CD8-positive, alpha-beta memory T cell (primary cell): ENCODE measurements around the gene ESPN. TPM values are rescaled to one million over a fixed set of nuclear protein-coding genes. Genes with fewer than 3 reads are reported as not detected.

Experiments
- CTCF ChIA-PET: fragments of 350-600 bp; sonication (Branson Sonifier 250); formaldehyde crosslinking; loops from one replicate; lab custom pipeline; 2021; ENCODE audit warnings: antibody characterized with exemption; lab: Charles Lee
- POLR2A ChIA-PET: fragments of 350-600 bp; sonication (Branson Sonifier 250); formaldehyde crosslinking; loops from one replicate; lab custom pipeline; 2021; ENCODE audit warnings: antibody characterized with exemption; lab: Charles Lee
- DNase-seq, 5 donors: peaks; one replicate each; pipeline versions ENCODE4 v3.0.0 to v3.0.0-alpha.2; 2020 to 2022; ENCODE audit warnings: mixed read lengths in 1 of 5
- H3K27ac ChIP-seq: one replicate; pipeline ENCODE4 v1.7.0; 2013; ENCODE audit warnings: low read depth, mild to moderate bottlenecking, low read length, moderate library complexity
- H3K27me3 ChIP-seq: 2 replicates; pipeline ENCODE4 v1.7.0; 2013; ENCODE audit warnings: low read length, mild to moderate bottlenecking; ENCODE audit not compliant: insufficient read depth, poor library complexity, severe bottlenecking
- H3K36me3 ChIP-seq: 2 replicates; pipeline ENCODE4 v1.7.0; 2013; ENCODE audit warnings: mild to moderate bottlenecking, low read length, moderate library complexity; ENCODE audit not compliant: insufficient read depth
- H3K4me1 ChIP-seq: 2 replicates; pipeline ENCODE4 v1.7.0; 2013; ENCODE audit warnings: mild to moderate bottlenecking, low read length, moderate library complexity; ENCODE audit not compliant: insufficient read depth
- H3K4me3 ChIP-seq: 2 replicates; pipeline ENCODE4 v1.7.0; 2013; ENCODE audit warnings: mild to moderate bottlenecking, low read length
- H3K9me3 ChIP-seq: 2 replicates; pipeline ENCODE4 v1.7.0; 2013; ENCODE audit warnings: mild to moderate bottlenecking, low read length
- H3K27ac Mint-ChIP-seq, 8 donors: one replicate each; pipeline ENCODE4 v1.8.0; 2020 to 2021; ENCODE audit warnings: mixed read lengths in 8 of 8, mild to moderate bottlenecking in 6 of 8, inconsistent platforms in 3 of 8, moderate library complexity in 3 of 8
- H3K27me3 Mint-ChIP-seq, 2 donors: one replicate each; pipeline ENCODE4 v1.8.0; 2020 to 2021; ENCODE audit warnings: mixed read lengths in 2 of 2, mild to moderate bottlenecking in 1 of 2, moderate library complexity in 1 of 2
- H3K36me3 Mint-ChIP-seq, 3 donors: one replicate each; pipeline ENCODE4 v1.8.0; 2020 to 2021; ENCODE audit warnings: mixed read lengths in 3 of 3, inconsistent platforms in 1 of 3, mild to moderate bottlenecking in 1 of 3
- H3K4me1 Mint-ChIP-seq, 3 donors: one replicate each; pipeline ENCODE4 v1.8.0; 2020 to 2021; ENCODE audit warnings: mixed read lengths in 3 of 3, inconsistent platforms in 1 of 3, mild to moderate bottlenecking in 1 of 3
- H3K4me3 Mint-ChIP-seq, 7 donors: one replicate each; pipeline ENCODE4 v1.8.0; 2020 to 2021; ENCODE audit warnings: mixed read lengths in 7 of 7, mild to moderate bottlenecking in 6 of 7, moderate library complexity in 4 of 7, inconsistent platforms in 2 of 7
- H3K9me3 Mint-ChIP-seq, 5 donors: one replicate each; pipeline ENCODE4 v1.8.0; 2020 to 2022; ENCODE audit warnings: mixed read lengths in 5 of 5, mild to moderate bottlenecking in 3 of 5, moderate library complexity in 2 of 5, inconsistent platforms in 1 of 5
- polyA plus RNA-seq: library from polyadenylated mRNA; unstranded; fragments of 300-500 nt; fragmentation: Illumina TruSeq; gene quantifications from one replicate; pipeline ENCODE4 v1.2.3, GENCODE V29; 2021
- total RNA-seq, 2 experiments: library from RNA; stranded (reverse); gene quantifications; one replicate each; pipeline ENCODE4 v1.2.3, GENCODE V29; 2021

Gene ESPN
- total and polyA plus RNA-seq, 3 experiments from 2014 or later = 0.28 to 0.60 (median 0.48) TPM

DNA sequence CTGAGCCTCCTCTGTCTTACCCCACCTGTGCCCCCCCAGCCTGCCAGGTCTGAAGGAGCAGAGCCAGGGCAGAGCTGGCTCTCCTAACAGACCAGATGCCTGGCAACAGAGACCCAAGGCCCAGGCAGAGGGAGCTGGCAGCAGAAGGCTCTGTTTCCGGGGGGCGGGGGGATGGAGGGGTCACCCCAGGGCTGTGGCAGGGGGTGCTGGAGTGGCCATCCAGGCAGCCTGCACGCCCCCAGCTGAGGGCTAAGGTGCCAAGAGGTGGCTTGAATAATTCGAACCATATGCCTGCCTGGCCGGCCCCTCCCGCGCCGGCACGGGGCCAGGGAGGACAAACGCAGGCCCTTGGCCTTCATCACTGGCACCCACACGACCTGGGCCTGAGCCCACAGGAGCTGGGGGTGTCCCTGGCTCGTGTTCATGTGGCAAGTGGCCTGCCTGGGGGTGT is 82.9 kb downstream of the ESPN start:
- no peaks in the 10 kb centered on the region for H3K4me1 Mint-ChIP-seq
- no peaks in the 10 kb centered on the region for H3K9me3 Mint-ChIP-seq
- peak in 1 of 5 donors; percentile 46 for DNase-seq
- CTCF ChIA-PET = no interaction called here
- no peak overlapping the region for H3K4me3 Mint-ChIP-seq
- POLR2A ChIA-PET = no interaction called here
- Histone ChIP-seq H3K4me1 (no peaks in the 10 kb centered on the region), H3K4me3 (no peak overlapping the region), H3K36me3 (no peaks in the 10 kb centered on the region), H3K9me3 (no peaks in the 10 kb centered on the region), H3K27ac (no peak overlapping the region), H3K27me3 (peaks cover 5% of the 10 kb centered on the region)
- H3K27me3 Mint-ChIP-seq = peaks cover 2 to 6% of the 10 kb centered on the region in 2 donors
- H3K27ac Mint-ChIP-seq = no peak overlapping the region
- no peaks in the 10 kb centered on the region for H3K36me3 Mint-ChIP-seq

DNA sequence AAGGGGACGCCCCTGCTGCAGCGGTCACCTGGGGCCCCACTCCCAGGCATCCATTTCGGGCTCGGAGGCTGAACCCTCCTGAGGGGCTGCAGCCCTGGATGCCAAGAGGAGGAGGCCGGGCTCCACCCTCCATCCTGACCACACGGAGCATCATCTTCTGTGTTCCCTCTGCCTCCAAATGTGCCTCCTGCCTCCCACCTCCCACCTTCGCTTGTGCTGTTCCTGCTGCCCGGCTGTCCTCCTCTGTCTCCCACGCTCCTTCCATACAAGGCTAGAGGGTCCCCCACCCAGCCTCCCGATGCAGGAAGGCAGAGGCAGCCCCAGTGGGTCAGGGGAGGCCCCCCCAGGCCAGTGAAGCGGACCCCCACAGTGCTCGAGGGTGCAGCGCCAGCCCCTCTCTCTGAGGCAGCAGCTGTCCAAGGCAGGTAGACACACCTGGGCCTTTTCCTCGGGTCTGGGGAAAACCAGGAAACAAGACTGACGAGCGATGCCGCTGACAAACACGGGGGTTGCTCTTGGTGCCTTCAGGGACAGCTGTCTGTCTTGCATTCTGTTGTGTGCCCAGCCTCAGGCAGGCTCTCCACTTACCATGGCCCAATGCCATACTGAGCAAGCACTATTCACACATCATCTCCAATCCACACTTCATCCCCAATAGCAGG is 83.7 kb downstream of the ESPN start:
- H3K27ac ChIP-seq = no peak overlapping the region
- H3K36me3 ChIP-seq = no peaks in the 10 kb centered on the region
- Mint-ChIP-seq H3K27ac (peak overlapping the region in 1 of 8 donors; percentile 73), H3K27me3 (peaks cover 2 to 6% of the 10 kb centered on the region in 2 donors), H3K4me3 (no peak overlapping the region), H3K36me3 (no peaks in the 10 kb centered on the region), H3K9me3 (no peaks in the 10 kb centered on the region), H3K4me1 (no peaks in the 10 kb centered on the region)
- peak in 1 of 5 donors; percentile 33 for DNase-seq
- no peaks in the 10 kb centered on the region for H3K9me3 ChIP-seq
- H3K4me3 ChIP-seq = no peak overlapping the region
- ChIA-PET CTCF (interaction anchor here (0.9 kb wide), 1 partner anchor 19 kb away, joined by 3 read pairs; no protein-coding TSS in a partner anchor), POLR2A (no interaction called here)
- H3K4me1 ChIP-seq = no peaks in the 10 kb centered on the region
- peaks cover 5% of the 10 kb centered on the region for H3K27me3 ChIP-seq

DNA sequence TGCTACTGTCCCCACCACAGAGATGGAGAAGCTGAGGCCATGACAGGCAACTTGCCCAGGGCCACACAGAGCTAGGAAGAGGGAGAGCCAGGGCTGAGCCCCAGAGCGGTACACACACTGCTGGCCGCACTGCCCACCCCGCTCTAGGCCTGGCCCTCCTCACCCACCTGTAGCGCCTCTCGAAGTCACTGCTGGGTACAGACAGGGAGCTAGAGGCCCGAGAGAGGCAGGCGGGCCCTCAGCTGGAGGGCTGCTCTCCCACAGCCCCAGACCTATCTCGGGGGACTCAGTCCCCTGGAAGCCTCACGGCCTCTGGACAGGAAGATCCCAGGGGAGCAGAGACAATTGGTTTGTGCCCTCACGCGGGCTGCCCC is 84.2 kb downstream of the ESPN start:
- Mint-ChIP-seq H3K4me3 (no peak overlapping the region), H3K9me3 (no peaks in the 10 kb centered on the region), H3K4me1 (no peaks in the 10 kb centered on the region), H3K27ac (peak overlapping the region in 1 of 8 donors; percentile 73), H3K36me3 (no peaks in the 10 kb centered on the region), H3K27me3 (peaks cover 2 to 6% of the 10 kb centered on the region in 2 donors)
- Histone ChIP-seq H3K9me3 (no peaks in the 10 kb centered on the region), H3K27me3 (peaks cover 5% of the 10 kb centered on the region), H3K4me3 (no peak overlapping the region), H3K27ac (no peak overlapping the region), H3K36me3 (no peaks in the 10 kb centered on the region), H3K4me1 (no peaks in the 10 kb centered on the region)
- POLR2A ChIA-PET = no interaction called here
- DNase-seq = peak in 1 of 5 donors; percentile 39
- CTCF ChIA-PET = interaction anchor here (0.8 to 0.9 kb wide), 2 partner anchors 18 to 20 kb away, joined by 3 read pairs; no protein-coding TSS in a partner anchor

DNA sequence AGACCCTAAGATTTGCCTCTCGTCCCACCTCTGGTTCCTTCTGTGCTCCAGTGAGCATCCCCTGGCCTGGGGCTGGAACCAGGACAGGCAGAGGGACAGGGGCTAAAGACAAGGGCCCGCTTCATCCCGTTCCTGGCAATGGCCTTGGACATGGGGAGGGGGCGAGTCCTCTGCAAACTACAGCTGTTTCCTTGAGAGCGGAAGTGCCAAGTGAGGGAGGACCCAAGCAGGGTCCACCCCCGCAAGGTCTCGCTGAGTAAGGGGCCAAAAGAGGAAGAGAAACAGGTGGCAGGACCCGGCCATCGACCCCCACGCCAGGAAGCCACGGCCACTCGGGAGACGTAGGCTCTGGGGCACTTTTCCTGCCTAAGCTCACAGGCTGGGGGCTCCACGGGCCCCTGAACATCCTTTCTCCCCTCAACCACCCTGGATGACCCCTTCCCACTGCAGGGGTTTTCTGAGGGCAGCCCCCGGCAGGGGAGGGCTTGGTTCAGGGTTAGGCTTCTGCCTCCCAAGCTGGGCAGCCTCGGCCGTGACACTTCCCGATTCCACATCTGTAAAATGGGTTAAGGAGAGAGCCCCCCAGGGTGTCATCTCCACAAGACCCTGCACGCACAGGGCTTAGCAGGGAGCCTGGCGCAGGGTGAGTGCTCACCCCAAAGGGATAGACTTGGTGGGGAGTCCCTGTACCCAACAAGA is 84.8 kb downstream of the ESPN start:
- Mint-ChIP-seq H3K4me3 (no peak overlapping the region), H3K27ac (no peak overlapping the region), H3K36me3 (no peaks in the 10 kb centered on the region), H3K9me3 (no peaks in the 10 kb centered on the region), H3K27me3 (peaks cover 2 to 6% of the 10 kb centered on the region in 2 donors), H3K4me1 (no peaks in the 10 kb centered on the region)
- Histone ChIP-seq H3K4me1 (no peaks in the 10 kb centered on the region), H3K27ac (no peak overlapping the region), H3K36me3 (no peaks in the 10 kb centered on the region), H3K9me3 (no peaks in the 10 kb centered on the region), H3K4me3 (no peak overlapping the region), H3K27me3 (peaks cover 5% of the 10 kb centered on the region)
- no peak for DNase-seq
- ChIA-PET POLR2A (no interaction called here), CTCF (interaction anchor here (0.8 to 0.9 kb wide), 2 partner anchors 19 to 20 kb away, joined by 3 read pairs; no protein-coding TSS in a partner anchor)

DNA sequence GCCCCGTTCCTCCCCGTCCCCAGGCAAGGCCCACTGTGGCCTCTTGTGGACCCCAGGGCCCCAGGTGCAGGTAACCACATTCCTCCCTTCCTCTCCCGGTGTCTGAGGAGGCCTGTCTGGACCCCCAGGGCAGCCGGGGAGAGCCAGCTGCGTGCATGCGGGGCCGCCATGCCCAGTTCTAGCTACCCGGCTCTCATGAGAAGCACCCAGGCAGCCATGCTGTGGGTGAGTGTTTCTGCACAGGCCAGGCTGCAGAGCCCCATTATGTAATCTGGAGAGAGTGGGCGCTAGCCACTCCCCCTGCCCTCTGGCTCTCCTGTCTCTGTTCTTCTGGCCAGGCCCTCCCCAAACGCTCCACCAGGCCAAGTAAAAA is 85.3 kb downstream of the ESPN start:
- H3K4me3 Mint-ChIP-seq = no peak overlapping the region
- H3K36me3 Mint-ChIP-seq = no peaks in the 10 kb centered on the region
- no peak overlapping the region for H3K4me3 ChIP-seq
- H3K27ac Mint-ChIP-seq = no peak overlapping the region
- peaks cover 5% of the 10 kb centered on the region for H3K27me3 ChIP-seq
- H3K27ac ChIP-seq = no peak overlapping the region
- no peaks in the 10 kb centered on the region for H3K4me1 ChIP-seq
- CTCF ChIA-PET = no interaction called here
- DNase-seq = no peak
- no peaks in the 10 kb centered on the region for H3K4me1 Mint-ChIP-seq
- POLR2A ChIA-PET = no interaction called here
- H3K9me3 ChIP-seq = no peaks in the 10 kb centered on the region
- H3K9me3 Mint-ChIP-seq = no peaks in the 10 kb centered on the region
- peaks cover 2 to 6% of the 10 kb centered on the region in 2 donors for H3K27me3 Mint-ChIP-seq
- H3K36me3 ChIP-seq = no peaks in the 10 kb centered on the region

DNA sequence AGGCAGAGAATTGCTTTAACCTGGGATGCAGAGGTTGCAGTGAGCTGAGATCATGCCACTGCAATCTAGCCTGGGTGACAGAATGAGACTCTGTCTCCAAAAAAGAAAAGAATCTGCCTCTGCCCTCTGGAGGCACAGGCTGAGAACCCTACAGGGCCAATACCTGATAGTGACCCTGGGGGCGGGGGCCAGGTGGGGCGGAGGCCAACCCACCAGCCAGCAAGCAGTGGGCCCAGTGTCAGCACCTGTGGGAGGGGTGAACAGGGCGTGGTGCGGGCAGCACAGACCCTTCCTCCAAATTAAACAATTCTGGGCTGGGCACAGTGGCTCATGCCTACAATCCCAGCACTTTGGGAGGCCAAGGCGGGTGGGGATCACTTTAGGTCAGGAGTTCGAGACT is 85.9 kb downstream of the ESPN start:
- H3K27ac ChIP-seq = no peak overlapping the region
- H3K4me3 ChIP-seq = no peak overlapping the region
- peaks cover 2 to 6% of the 10 kb centered on the region in 2 donors for H3K27me3 Mint-ChIP-seq
- CTCF ChIA-PET = no interaction called here
- H3K4me1 Mint-ChIP-seq = no peaks in the 10 kb centered on the region
- H3K9me3 ChIP-seq = no peaks in the 10 kb centered on the region
- peaks cover 5% of the 10 kb centered on the region for H3K27me3 ChIP-seq
- H3K4me3 Mint-ChIP-seq = no peak overlapping the region
- POLR2A ChIA-PET = no interaction called here
- DNase-seq = no peak
- H3K4me1 ChIP-seq = no peaks in the 10 kb centered on the region
- H3K36me3 ChIP-seq = no peaks in the 10 kb centered on the region
- H3K9me3 Mint-ChIP-seq = no peaks in the 10 kb centered on the region
- no peaks in the 10 kb centered on the region for H3K36me3 Mint-ChIP-seq
- no peak overlapping the region for H3K27ac Mint-ChIP-seq

Other genes with a start within 250 kb of the ESPN start
- under 1 TPM; 0.61 to 0.82 TPM for gene CHD5, start 244.5 kb upstream of the ESPN start, total RNA-seq
- gene CHD5, start 244.5 kb upstream of the ESPN start, polyA plus RNA-seq = not detected
- gene RPL22, start 225.2 kb upstream of the ESPN start, total RNA-seq = 100 to 1,000 TPM; 397 to 449 TPM
- 213 TPM for gene RPL22, start 225.2 kb upstream of the ESPN start, polyA plus RNA-seq
- 10 to 100 TPM; 10.8 to 12.8 TPM for gene RNF207, start 218.7 kb upstream of the ESPN start, total RNA-seq
- gene RNF207, start 218.7 kb upstream of the ESPN start, polyA plus RNA-seq = 0.22 TPM
- 10 to 100 TPM; 79.1 to 79.4 TPM for gene ICMT, start 188.8 kb upstream of the ESPN start, total RNA-seq
- gene ICMT, start 188.8 kb upstream of the ESPN start, polyA plus RNA-seq = 24.4 TPM
- not detected for gene HES3, start 180.6 kb upstream of the ESPN start, total RNA-seq
- gene HES3, start 180.6 kb upstream of the ESPN start, polyA plus RNA-seq = not detected
- under 1 TPM; 0.50 to 0.66 TPM for gene GPR153, start 163.7 kb upstream of the ESPN start, total RNA-seq
- gene GPR153, start 163.7 kb upstream of the ESPN start, polyA plus RNA-seq = 0.39 TPM
- gene ACOT7, start 31.0 kb upstream of the ESPN start, total RNA-seq = 100 to 1,000 TPM; 109 TPM
- gene ACOT7, start 31.0 kb upstream of the ESPN start, polyA plus RNA-seq = 10.0 TPM
- under 1 TPM; 0.18 to 0.35 TPM for gene HES2, start 4.9 kb upstream of the ESPN start, total RNA-seq
- not detected for gene HES2, start 4.9 kb upstream of the ESPN start, polyA plus RNA-seq
- gene TNFRSF25, start 41.4 kb downstream of the ESPN start, total RNA-seq = 100 to 1,000 TPM in 1 of 2 experiments, 10 to 100 TPM in 1; 90.8 to 100 TPM
- gene TNFRSF25, start 41.4 kb downstream of the ESPN start, polyA plus RNA-seq = 30.0 TPM
- gene PLEKHG5, start 66.9 kb downstream of the ESPN start, total RNA-seq = 1 to 10 TPM; 2.2 to 2.6 TPM
- gene PLEKHG5, start 66.9 kb downstream of the ESPN start, polyA plus RNA-seq = 1.0 TPM
- 10 to 100 TPM; 55.8 to 57.8 TPM for gene NOL9, start 129.7 kb downstream of the ESPN start, total RNA-seq
- gene NOL9, start 129.7 kb downstream of the ESPN start, polyA plus RNA-seq = 18.2 TPM
- gene TAS1R1, start 130.5 kb downstream of the ESPN start, total RNA-seq = not detected
- not detected for gene TAS1R1, start 130.5 kb downstream of the ESPN start, polyA plus RNA-seq
- gene ZBTB48, start 155.2 kb downstream of the ESPN start, total RNA-seq = 10 to 100 TPM; 25.0 to 31.7 TPM
- gene ZBTB48, start 155.2 kb downstream of the ESPN start, polyA plus RNA-seq = 24.1 TPM
- gene KLHL21, start 178.1 kb downstream of the ESPN start, total RNA-seq = 10 to 100 TPM; 36.4 to 37.3 TPM
- gene KLHL21, start 178.1 kb downstream of the ESPN start, polyA plus RNA-seq = 31.6 TPM
- 10 to 100 TPM; 12.5 to 14.0 TPM for gene PHF13, start 189.0 kb downstream of the ESPN start, total RNA-seq
- 4.9 TPM for gene PHF13, start 189.0 kb downstream of the ESPN start, polyA plus RNA-seq
- gene THAP3, start 200.1 kb downstream of the ESPN start, total RNA-seq = 10 to 100 TPM; 18.3 to 20.6 TPM
- 24.0 TPM for gene THAP3, start 200.1 kb downstream of the ESPN start, polyA plus RNA-seq